ENCODE measurements around the gene SOS2.

Gene SOS2

DNA sequence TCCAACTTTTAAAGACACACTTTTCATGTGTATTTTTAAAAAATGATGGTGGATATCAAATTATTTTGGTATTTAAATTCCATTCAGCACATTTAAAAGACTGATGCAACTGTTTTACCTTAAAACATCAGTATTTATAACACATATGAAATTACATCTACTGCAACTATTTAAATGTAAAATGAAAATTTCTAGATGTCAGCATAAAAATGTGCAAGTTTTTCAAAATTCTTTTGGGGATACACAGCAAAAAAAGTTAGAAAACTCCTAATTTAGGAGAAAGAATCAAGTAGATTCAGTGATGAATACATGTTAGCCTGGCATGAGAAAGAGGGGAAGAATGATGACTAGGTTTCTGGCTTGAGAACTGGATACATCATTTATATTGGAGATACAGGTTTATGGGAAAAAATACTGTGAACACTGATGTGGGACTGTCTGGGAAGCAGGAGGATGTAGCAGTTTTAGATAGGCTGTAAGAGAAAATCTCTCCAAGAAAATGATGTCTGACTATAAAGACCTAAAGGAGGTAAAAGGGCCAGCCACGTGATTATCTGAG lies 9.2 kb downstream of the SOS2 start:
- TF ChIP-seq EZH2 (IDR thresholded peaks at IDR 0.05; ENCODE audit: borderline replicate concordance, low read length) (no peak), CTCF (IDR thresholded peaks at IDR 0.05; ENCODE audit: low read length) (no peak)
- Histone ChIP-seq H3K4me3 (ENCODE audit: low read depth, low read length, poor library complexity, severe bottlenecking) (no peak overlapping the region), H3K9me3 (ENCODE audit: low read length) (no peaks in the 10 kb centered on the region), H3K79me2 (ENCODE audit: insufficient read depth, low read length) (peaks cover 76% of the 10 kb centered on the region), H3F3A (ENCODE audit: insufficient read depth, low read length) (no peaks in the 10 kb centered on the region), H3K9me2 (ENCODE audit: low read depth, low read length) (no peaks in the 10 kb centered on the region), H3K27me3 (ENCODE audit: insufficient read depth, low read length) (no peaks in the 10 kb centered on the region), H3K27ac (ENCODE audit: low read depth, low read length, poor library complexity, severe bottlenecking) (no peak overlapping the region), H3K36me3 (ENCODE audit: insufficient read depth, low read length) (no peaks in the 10 kb centered on the region), H3K4me2 (ENCODE audit: low read length) (no peak overlapping the region; the same call in 1 of the 2 replicates), H3K4me1 (ENCODE audit: insufficient read depth, low read length, severe bottlenecking) (peaks cover 42% of the 10 kb centered on the region), H4K20me1 (ENCODE audit: insufficient read depth, low read length) (no peaks in the 10 kb centered on the region), H2AFZ (ENCODE audit: low read length) (no peak overlapping the region), H3K9ac (ENCODE audit: low read length) (no peak overlapping the region)

- Histone ChIP-seq H3K27me3 (ENCODE audit: insufficient read depth, low read length) (no peaks in the 10 kb centered on the region), H3K27ac (ENCODE audit: low read depth, low read length, poor library complexity, severe bottlenecking) (no peak overlapping the region), H3K9me2 (ENCODE audit: low read depth, low read length) (no peaks in the 10 kb centered on the region), H3K9me3 (ENCODE audit: low read length) (no peaks in the 10 kb centered on the region), H3K36me3 (ENCODE audit: insufficient read depth, low read length) (no peaks in the 10 kb centered on the region), H3K4me1 (ENCODE audit: insufficient read depth, low read length, severe bottlenecking) (peaks cover 24% of the 10 kb centered on the region), H3K4me3 (ENCODE audit: low read depth, low read length, poor library complexity, severe bottlenecking) (no peak overlapping the region), H3K4me2 (ENCODE audit: low read length) (no peak overlapping the region), H2AFZ (ENCODE audit: low read length) (no peak overlapping the region), H4K20me1 (ENCODE audit: insufficient read depth, low read length) (no peaks in the 10 kb centered on the region), H3F3A (ENCODE audit: insufficient read depth, low read length) (no peaks in the 10 kb centered on the region), H3K9ac (ENCODE audit: low read length) (no peak overlapping the region), H3K79me2 (ENCODE audit: insufficient read depth, low read length) (peaks cover 81% of the 10 kb centered on the region)
- no peak for TF ChIP-seq CTCF (IDR thresholded peaks at IDR 0.05; ENCODE audit: low read length)
- TF ChIP-seq EZH2 (IDR thresholded peaks at IDR 0.05; ENCODE audit: borderline replicate concordance, low read length) = no peak
Measured at GRCh38 chr14:50218501-50218900, 12.9 kb downstream of the SOS2 start.

GRCh38 chr14:50215416-50215815 lies 16.0 kb downstream of the SOS2 start:
- H4K20me1 ChIP-seq (ENCODE audit: insufficient read depth, low read length) = no peaks in the 10 kb centered on the region
- H3K36me3 ChIP-seq (ENCODE audit: insufficient read depth, low read length) = no peaks in the 10 kb centered on the region; the same call in 1 of the 2 replicates
- TF ChIP-seq CTCF (IDR thresholded peaks at IDR 0.05; ENCODE audit: low read length) = no peak
- TF ChIP-seq EZH2 (IDR thresholded peaks at IDR 0.05; ENCODE audit: borderline replicate concordance, low read length) = no peak
- no peak overlapping the region for H3K4me2 ChIP-seq (ENCODE audit: low read length)
- no peaks in the 10 kb centered on the region for H3K9me2 ChIP-seq (ENCODE audit: low read depth, low read length)
- H3F3A ChIP-seq (ENCODE audit: insufficient read depth, low read length) = no peaks in the 10 kb centered on the region
- H3K27ac ChIP-seq (ENCODE audit: low read depth, low read length, poor library complexity, severe bottlenecking) = no peak overlapping the region
- H3K4me1 ChIP-seq (ENCODE audit: insufficient read depth, low read length, severe bottlenecking) = peaks cover 1% of the 10 kb centered on the region
- H3K27me3 ChIP-seq (ENCODE audit: insufficient read depth, low read length) = no peaks in the 10 kb centered on the region
- H3K9ac ChIP-seq (ENCODE audit: low read length) = no peak overlapping the region
- H2AFZ ChIP-seq (ENCODE audit: low read length) = no peak overlapping the region
- H3K79me2 ChIP-seq (ENCODE audit: insufficient read depth, low read length) = peaks cover 57% of the 10 kb centered on the region
- no peaks in the 10 kb centered on the region for H3K9me3 ChIP-seq (ENCODE audit: low read length)
- no peak overlapping the region for H3K4me3 ChIP-seq (ENCODE audit: low read depth, low read length, poor library complexity, severe bottlenecking)
